VCaP (cell line): ENCODE data around the gene SLC25A45.
"Not testable (repeated sequence)": the region's sequence is repeated elsewhere in the genome, so short reads cannot be mapped to it uniquely, and the experiment has no call there.

Source experiments
- H3K27ac ChIP-seq: fragments of 450-650 bp; 2 replicates; pipeline ENCODE4 v1.5.1; 2017
- CTCF ChIP-seq: fragments of 450-650 bp; conservative IDR thresholded peaks from 2 replicates; pipeline ENCODE4 v1.5.1; 2017; ENCODE audit warnings: mild to moderate bottlenecking, moderate library complexity

Gene SLC25A45

GRCh38 chr11:65351511-65351910 lies 30.9 kb downstream of the SLC25A45 start:
- peak overlapping the region; percentile 83; the same call in 1 of the 2 replicates for H3K27ac ChIP-seq
- no peak for TF ChIP-seq CTCF

GRCh38 chr11:65341856-65342255 lies 40.6 kb downstream of the SLC25A45 start:
- no peak for TF ChIP-seq CTCF

GRCh38 chr11:65340226-65340625 lies 42.2 kb downstream of the SLC25A45 start:
- TF ChIP-seq CTCF, result no peak
- no peak overlapping the region for H3K27ac ChIP-seq

More at GRCh38 chr11:65341856-65342255, 40.6 kb downstream of the SLC25A45 start:
- H3K27ac ChIP-seq, result no peak overlapping the region

GRCh38 chr11:65338676-65339075 lies 43.8 kb downstream of the SLC25A45 start:
- TF ChIP-seq CTCF, result no peak

GRCh38 chr11:65334696-65335295 lies 47.6 kb downstream of the SLC25A45 start:
- TF ChIP-seq CTCF, result no peak
- peak overlapping the region; percentile 93 for H3K27ac ChIP-seq

More at GRCh38 chr11:65338676-65339075, 43.8 kb downstream of the SLC25A45 start:
- no peak overlapping the region for H3K27ac ChIP-seq

- not testable (repeated sequence) for H3K27ac ChIP-seq
Observed at GRCh38 chr11:65332591-65332990, 49.9 kb downstream of the SLC25A45 start.

GRCh38 chr11:65330544-65330943 lies 51.9 kb downstream of the SLC25A45 start:
- no peak for TF ChIP-seq CTCF
- H3K27ac ChIP-seq, result peak overlapping the region; percentile 64

- peak; percentile 99 for TF ChIP-seq CTCF
- peak overlapping the region; percentile 64 for H3K27ac ChIP-seq
Observed at GRCh38 chr11:65329944-65330403, 52.5 kb downstream of the SLC25A45 start.
